Measurements from ENCODE around the gene PDZD7. TPM values are rescaled to one million over a fixed set of nuclear protein-coding genes. Genes with fewer than 3 reads are reported as not detected.

Gene PDZD7
- total RNA-seq, 6 donors from 2014 or later = 0.39 to 2.4 (median 1.7) TPM

GRCh38 chr10:100966887-100967286 lies 64.0 kb downstream of the PDZD7 start:
- Histone ChIP-seq H3K9me3 (no peaks in the 10 kb centered on the region), H3K4me1 (peaks cover 4 to 24% (median 16%) of the 10 kb centered on the region in 4 donors), H3K27ac (no peak overlapping the region), H3K27me3 (no peaks in the 10 kb centered on the region), H3K4me3 (no peak overlapping the region), H3K36me3 (peaks cover 4 to 27% (median 11%) of the 10 kb centered on the region in 4 donors)
- WGBS, 2 donors = 77 to 82% methylated on average over 2 of the region's 2 CpGs
- TF ChIP-seq POLR2A (IDR thresholded peaks at IDR 0.05) (no peak), CTCF (IDR thresholded peaks at IDR 0.05) (no peak), POLR2AphosphoS5 (IDR thresholded peaks at IDR 0.05) (no peak), EP300 (IDR thresholded peaks at IDR 0.05) (no peak)
- DNase-seq (no peak), ATAC-seq (ENCODE audit: low FRiP score in 2 of 2) (no peak)

GRCh38 chr10:100965820-100966219 lies 65.1 kb downstream of the PDZD7 start:
- DNase-seq (no peak), ATAC-seq (ENCODE audit: low FRiP score in 2 of 2) (no peak)
- H3K27me3 ChIP-seq = no peaks in the 10 kb centered on the region
- no peak overlapping the region for H3K4me3 ChIP-seq
- H3K36me3 ChIP-seq = peaks cover 4 to 30% (median 13%) of the 10 kb centered on the region in 4 donors
- WGBS, 2 donors = 75 to 81% methylated on average over 5 of the region's 5 CpGs
- no peaks in the 10 kb centered on the region for H3K9me3 ChIP-seq
- TF ChIP-seq POLR2A (IDR thresholded peaks at IDR 0.05) (no peak), POLR2AphosphoS5 (IDR thresholded peaks at IDR 0.05) (no peak)
- H3K27ac ChIP-seq = no peak overlapping the region
- H3K4me1 ChIP-seq = peaks cover 4 to 24% (median 14%) of the 10 kb centered on the region in 4 donors

GRCh38 chr10:100963826-100964225 lies 67.1 kb downstream of the PDZD7 start:
- peaks cover 11 to 50% (median 21%) of the 10 kb centered on the region in 4 donors for H3K36me3 ChIP-seq
- WGBS, 2 donors = 100% methylated on average over 1 of the region's 1 CpG
- H3K9me3 ChIP-seq = no peaks in the 10 kb centered on the region
- TF ChIP-seq POLR2AphosphoS5 (IDR thresholded peaks at IDR 0.05) (no peak), CTCF (IDR thresholded peaks at IDR 0.05) (no peak), POLR2A (IDR thresholded peaks at IDR 0.05) (no peak), EP300 (IDR thresholded peaks at IDR 0.05) (no peak)
- DNase-seq (no peak), ATAC-seq (ENCODE audit: low FRiP score in 2 of 2) (no peak)
- no peaks in the 10 kb centered on the region for H3K27me3 ChIP-seq
- peaks cover 2 to 6% (median 3%) of the 10 kb centered on the region in 4 donors for H3K4me1 ChIP-seq
- no peak overlapping the region for H3K4me3 ChIP-seq
- no peak overlapping the region for H3K27ac ChIP-seq

GRCh38 chr10:100962351-100963080 lies 68.4 kb downstream of the PDZD7 start:
- ATAC-seq (ENCODE audit: low FRiP score in 2 of 2) (no peak), DNase-seq (no peak)
- no peaks in the 10 kb centered on the region for H3K4me1 ChIP-seq
- H3K27ac ChIP-seq = no peak overlapping the region
- H3K36me3 ChIP-seq = peaks cover 12 to 63% (median 25%) of the 10 kb centered on the region in 4 donors
- no peak for TF ChIP-seq POLR2A (IDR thresholded peaks at IDR 0.05)
- TF ChIP-seq POLR2AphosphoS5 (IDR thresholded peaks at IDR 0.05) = no peak
- TF ChIP-seq EP300 (IDR thresholded peaks at IDR 0.05) = no peak
- no peak for TF ChIP-seq CTCF (IDR thresholded peaks at IDR 0.05)
- no peak overlapping the region for H3K4me3 ChIP-seq
- WGBS, 2 donors = 67 to 79% methylated on average over 4 of the region's 4 CpGs
- no peaks in the 10 kb centered on the region for H3K27me3 ChIP-seq
- H3K9me3 ChIP-seq = no peaks in the 10 kb centered on the region

DNA sequence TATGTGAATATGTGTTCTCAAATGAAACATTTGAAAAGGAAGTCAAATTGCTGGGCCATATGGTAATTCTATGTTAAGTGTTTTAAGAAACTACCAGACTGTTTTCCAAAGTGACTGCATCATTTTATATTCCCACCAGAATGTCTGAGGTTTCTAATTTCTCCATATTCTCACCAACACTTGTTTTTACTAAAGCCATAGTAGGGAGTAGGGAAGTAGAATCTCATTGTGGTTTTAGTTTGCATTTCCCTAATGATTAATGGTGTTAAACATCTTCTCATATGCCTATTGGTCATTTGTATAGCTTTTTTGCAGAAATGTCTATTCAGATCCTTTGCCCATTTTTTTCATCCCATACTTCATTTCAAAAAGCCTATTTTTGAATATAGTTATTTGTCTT lies 70.7 kb downstream of the PDZD7 start:
- no peaks in the 10 kb centered on the region for H3K4me1 ChIP-seq
- TF ChIP-seq POLR2AphosphoS5 (IDR thresholded peaks at IDR 0.05) = no peak
- no peak for TF ChIP-seq CTCF (IDR thresholded peaks at IDR 0.05)
- no peak for TF ChIP-seq EP300 (IDR thresholded peaks at IDR 0.05)
- no peak for TF ChIP-seq POLR2A (IDR thresholded peaks at IDR 0.05)
- no peaks in the 10 kb centered on the region for H3K27me3 ChIP-seq
- H3K4me3 ChIP-seq = no peak overlapping the region
- peaks cover 12 to 80% (median 38%) of the 10 kb centered on the region in 4 donors for H3K36me3 ChIP-seq
- no peak overlapping the region for H3K27ac ChIP-seq
- ATAC-seq (ENCODE audit: low FRiP score in 2 of 2) (no peak), DNase-seq (no peak)
- no peaks in the 10 kb centered on the region for H3K9me3 ChIP-seq

Small RNA genes lying within 50 kb of the gene (small RNA-seq; reads per million reads assigned to genes)
- gene MIR608 = 0 reads per million in 4 donors

Other genes with a start within 250 kb of the PDZD7 start
- gene SLF2, start 118.2 kb downstream of the PDZD7 start, total RNA-seq = 10 to 100 TPM; 13.4 to 60.8 (median 28.2) TPM
- 10 to 100 TPM in 2 of 6 donors, 1 to 10 TPM in 4; 5.4 to 20.4 (median 8.5) TPM for gene SEMA4G, start 61.6 kb downstream of the PDZD7 start, total RNA-seq
- gene MRPL43, start 43.6 kb downstream of the PDZD7 start, total RNA-seq = 10 to 100 TPM; 40.2 to 72.1 (median 63.5) TPM
- 1 to 10 TPM; 2.6 to 9.1 (median 5.8) TPM for gene TWNK, start 43.6 kb downstream of the PDZD7 start, total RNA-seq
- 100 to 1,000 TPM in 2 of 6 donors, 10 to 100 TPM in 4; 42.5 to 105 (median 60.1) TPM for gene LZTS2, start 31.3 kb downstream of the PDZD7 start, total RNA-seq
- 100 to 1,000 TPM in 3 of 6 donors, 10 to 100 TPM in 3; 59.6 to 360 (median 100) TPM for gene SFXN3, start 105 bp upstream of the PDZD7 start, total RNA-seq
- gene KAZALD1, start 30.9 kb upstream of the PDZD7 start, total RNA-seq = 10 to 100 TPM in 3 of 6 donors, 1 to 10 TPM in 3; 3.8 to 11.9 (median 9.8) TPM
- not detected for gene TLX1, start 100.2 kb upstream of the PDZD7 start, total RNA-seq
- under 1 TPM in 2 of 6 donors, not detected in 4; 0.11 to 0.20 TPM for gene LBX1, start 198.3 kb upstream of the PDZD7 start, total RNA-seq